ENCODE data around the gene CHST12. TPM values are rescaled to one million over a fixed set of nuclear protein-coding genes. Genes with fewer than 3 reads are reported as not detected.
"Not testable (repeated sequence)": the region's sequence is repeated elsewhere in the genome, so short reads cannot be mapped to it uniquely, and the experiment has no call there.

The CHST12 gene
- total RNA-seq, 1 donor from 2014 or later: 4.1 TPM

DNA sequence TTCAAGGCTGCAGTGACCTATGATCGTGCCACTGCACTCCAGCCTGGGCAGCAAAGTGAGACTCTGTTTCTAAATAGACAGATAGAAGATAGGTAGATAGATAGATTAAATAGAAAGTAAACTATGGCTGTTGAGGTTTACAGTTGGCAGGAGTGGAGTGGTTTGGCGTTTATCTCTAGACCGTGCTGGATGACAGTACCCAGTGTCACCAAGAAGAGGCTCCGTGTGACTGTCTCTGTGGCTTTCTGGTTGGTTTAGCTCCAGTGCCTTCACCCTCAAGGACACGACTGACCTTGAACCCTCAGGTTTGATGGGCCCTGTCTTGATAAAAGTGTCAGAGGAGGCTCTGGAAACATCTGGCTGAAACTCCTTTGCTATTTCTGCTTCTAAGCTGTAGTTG is 31.7 kb downstream of the CHST12 start:
- no peak for DNase-seq (ENCODE audit: low read depth in 2 of 2)

- peak in 1 of 2 donors; percentile 24 for DNase-seq (ENCODE audit: low read depth in 2 of 2)
These were observed 33.1 kb downstream of the CHST12 start for GRCh38 chr7:2436341-2437104.

- no peak for DNase-seq (ENCODE audit: low read depth in 2 of 2)
These were observed 33.7 kb downstream of the CHST12 start for GRCh38 chr7:2437136-2437535.

- no peak for DNase-seq (ENCODE audit: low read depth in 2 of 2)
These were observed 34.2 kb downstream of the CHST12 start for GRCh38 chr7:2437537-2438148.

GRCh38 chr7:2438186-2438585 is 34.8 kb downstream of the CHST12 start:
- no peak for DNase-seq (ENCODE audit: low read depth in 2 of 2)

DNA sequence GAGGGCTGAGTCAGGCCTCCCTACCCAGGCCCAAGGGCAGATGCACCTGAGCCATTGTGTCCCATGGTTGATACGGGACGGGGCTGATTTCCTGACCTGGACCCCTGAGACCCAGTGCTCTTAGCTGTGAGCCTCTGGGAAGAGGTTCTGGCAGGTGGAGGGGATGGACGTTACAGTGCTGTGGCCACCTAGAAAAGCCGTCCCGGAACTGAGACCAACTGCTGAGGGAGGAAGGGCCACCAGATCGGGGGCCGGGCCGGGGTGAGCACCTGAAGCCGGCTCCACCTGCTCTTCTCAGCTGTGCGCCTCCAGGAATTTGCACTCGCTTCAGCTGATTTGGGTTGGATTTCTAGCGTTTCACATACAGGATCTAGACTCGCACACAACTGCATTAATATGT is 35.4 kb downstream of the CHST12 start:
- DNase-seq (ENCODE audit: low read depth in 2 of 2): no peak

DNA sequence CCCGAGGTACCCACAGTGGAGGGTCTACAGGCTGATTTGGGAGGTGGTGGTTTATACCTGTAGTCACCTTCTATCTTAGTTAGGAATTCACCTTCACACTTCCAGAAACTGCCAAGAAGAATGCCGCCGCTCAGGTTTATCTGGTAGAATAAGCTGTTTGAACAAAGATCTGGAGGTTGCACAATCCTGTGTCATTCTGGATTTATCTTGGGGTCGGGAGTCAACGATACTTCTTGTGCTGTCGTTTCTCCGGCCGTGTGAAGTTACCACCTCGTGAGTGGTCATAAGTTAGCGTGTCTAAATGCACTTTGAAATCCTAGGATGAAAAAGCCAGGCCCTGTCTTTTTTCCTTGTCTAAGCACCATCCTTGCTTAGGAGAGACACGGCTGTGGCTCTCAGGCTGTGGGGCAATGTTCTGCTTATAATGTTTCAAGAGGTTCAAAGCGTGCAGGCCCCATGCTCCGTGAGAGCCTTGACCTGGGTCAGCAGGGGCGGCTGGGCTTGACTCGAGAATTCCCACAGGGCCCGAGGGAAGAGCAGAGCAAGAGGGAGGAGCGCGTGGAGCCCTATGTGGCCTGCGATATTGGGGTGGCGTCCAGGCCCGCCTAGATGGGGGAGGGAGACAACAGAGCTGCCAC is 37.3 kb downstream of the CHST12 start:
- DNase-seq (ENCODE audit: low read depth in 2 of 2): no peak

DNA sequence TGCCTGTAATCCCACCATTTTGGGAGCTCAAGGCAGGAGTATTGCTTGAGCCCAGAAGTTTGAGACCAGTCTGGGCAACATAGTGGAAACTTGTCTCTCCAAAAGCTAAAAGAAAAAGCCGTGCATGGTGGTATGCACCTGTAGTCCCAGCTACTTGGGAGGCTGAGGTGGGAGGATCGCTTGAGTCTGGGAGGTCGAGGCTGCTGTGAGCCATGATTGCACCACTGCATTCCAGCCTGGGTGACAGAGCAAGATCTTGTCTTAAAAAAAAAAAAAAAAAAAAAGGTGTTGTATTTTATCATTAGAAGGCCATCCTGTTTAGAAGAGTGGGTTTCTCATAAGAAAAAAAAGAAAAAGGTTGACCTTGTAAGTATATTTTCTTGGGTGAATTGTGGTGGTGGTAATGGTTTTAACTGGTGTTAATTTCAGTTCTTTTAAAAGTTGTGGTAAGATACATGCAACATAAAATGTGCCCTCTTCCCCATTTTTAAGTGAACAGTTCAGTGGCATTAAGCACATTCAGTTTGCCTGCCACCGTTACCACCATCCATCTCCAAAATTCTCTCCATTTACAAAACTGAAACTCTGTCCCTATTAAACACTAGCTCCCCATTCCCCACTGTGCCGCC is 38.1 kb downstream of the CHST12 start:
- no peak for DNase-seq (ENCODE audit: low read depth in 2 of 2)

- no peak for DNase-seq (ENCODE audit: low read depth in 2 of 2)
These were observed 40.1 kb downstream of the CHST12 start for GRCh38 chr7:2443491-2443890.

DNA sequence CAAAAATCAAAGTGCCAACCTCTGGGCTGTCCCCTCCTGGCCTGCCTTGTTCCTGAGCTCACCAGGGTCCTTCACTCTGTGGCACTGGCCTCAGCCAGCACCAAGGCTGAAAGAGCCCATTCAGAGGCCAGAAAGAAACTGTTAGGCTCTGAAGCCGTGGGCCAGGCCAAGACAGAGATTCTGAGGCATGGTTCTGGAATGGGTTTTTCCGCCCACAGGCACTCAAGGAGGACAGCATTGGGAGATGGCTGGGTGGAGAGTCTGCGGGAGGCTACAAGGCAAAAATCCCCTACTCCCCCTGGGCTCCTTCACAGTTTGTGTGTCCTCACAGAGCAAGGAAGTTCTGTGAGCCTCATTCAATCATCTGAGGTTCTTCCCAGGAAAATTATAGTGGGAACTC is 41.1 kb downstream of the CHST12 start:
- DNase-seq (ENCODE audit: low read depth in 2 of 2): no peak

DNA sequence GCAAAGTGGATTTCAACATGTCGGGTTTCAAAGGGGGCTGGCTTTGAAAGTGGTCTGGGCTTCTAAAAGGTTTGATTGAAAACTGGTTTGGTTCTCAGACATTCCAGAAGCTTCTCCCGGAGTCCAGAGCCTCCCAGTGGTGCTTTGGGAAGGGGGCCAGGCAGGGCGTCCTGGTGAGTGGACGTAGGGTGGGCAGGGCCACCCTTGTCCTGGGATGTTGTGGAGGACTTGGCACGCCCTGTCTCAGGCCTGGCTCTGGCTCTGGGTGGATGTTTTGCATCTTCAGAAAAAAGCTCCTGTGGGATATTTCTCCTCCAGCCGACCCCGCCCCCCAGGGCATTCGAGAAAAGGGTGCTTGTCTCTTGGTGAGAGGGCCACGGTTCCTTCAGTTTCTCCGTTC is 41.6 kb downstream of the CHST12 start:
- DNase-seq (ENCODE audit: low read depth in 2 of 2): no peak

GRCh38 chr7:2445898-2446555 is 42.6 kb downstream of the CHST12 start:
- DNase-seq (ENCODE audit: low read depth in 2 of 2): no peak

- no peak for DNase-seq (ENCODE audit: low read depth in 2 of 2)
These were observed 43.3 kb downstream of the CHST12 start for GRCh38 chr7:2446676-2447075.

DNA sequence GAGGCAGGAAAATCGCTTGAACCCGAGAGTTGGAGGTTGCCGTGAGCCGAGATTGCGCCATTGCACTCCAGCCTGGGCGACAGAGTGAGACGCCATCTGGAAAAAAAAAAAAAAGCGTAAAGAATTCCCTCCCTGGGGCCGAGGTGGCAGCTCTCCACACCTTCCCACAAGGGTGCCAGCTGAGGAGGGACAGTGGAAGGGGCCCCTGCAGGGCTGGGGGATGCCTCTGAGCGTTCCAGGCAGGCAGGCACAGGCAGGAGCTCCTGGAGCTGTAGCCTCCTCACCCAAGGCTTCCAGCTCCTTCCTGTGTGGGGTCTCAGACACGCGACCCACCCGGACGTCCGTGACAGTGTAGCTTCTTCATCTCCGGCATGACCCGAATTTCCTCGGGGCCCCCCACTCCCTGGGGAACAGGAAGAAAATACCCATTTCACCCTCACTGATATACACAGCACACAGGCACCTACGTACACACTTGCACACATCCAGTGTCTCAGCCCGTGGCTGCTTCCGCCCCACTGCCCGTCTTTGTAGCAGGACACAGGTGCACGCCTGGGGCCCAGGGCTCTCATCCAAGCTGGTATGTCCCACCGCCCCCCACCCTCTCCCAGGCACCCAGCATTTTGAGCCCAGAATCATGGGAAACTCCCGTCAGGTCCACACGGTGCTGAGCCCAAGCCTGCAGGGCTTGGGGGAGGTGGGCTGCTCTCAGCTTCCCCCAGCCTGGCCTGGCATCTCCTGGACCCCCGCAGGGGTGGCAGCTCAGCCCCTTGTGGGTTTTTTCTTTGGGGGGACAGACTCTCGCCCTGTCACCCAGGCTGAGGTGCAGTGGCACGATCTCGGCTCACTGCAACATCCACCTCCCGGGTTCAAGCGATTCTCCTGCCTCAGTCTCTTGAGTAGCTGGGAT is 47.0 kb downstream of the CHST12 start:
- no peak for DNase-seq (ENCODE audit: low read depth in 2 of 2)

GRCh38 chr7:2451171-2452073 is 48.0 kb downstream of the CHST12 start:
- DNase-seq (ENCODE audit: low read depth in 2 of 2): peak; percentile 43 to 73

DNA sequence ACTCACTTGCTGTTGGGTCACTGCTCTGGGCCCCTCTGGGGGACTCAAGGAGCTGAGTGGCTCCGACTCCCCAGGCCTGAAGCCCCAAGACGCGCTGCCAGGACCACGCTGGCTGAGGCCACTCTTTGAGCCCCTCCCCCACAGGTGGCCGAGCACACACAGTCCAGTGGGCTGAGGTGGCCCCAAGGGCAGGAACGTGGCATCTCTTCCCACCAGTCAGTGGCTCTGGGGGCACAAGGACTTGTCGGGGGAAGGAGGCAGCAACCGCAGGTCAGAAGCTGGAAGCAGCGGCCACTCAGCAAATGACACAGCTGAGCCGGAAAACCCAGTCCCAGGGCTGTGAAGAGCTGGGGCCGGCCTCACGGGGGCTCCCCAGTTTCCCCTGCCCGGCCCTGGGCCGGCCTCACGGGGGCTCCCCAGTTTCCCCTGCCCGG is 48.7 kb downstream of the CHST12 start:
- DNase-seq (ENCODE audit: low read depth in 2 of 2): no peak

- no peak for DNase-seq (ENCODE audit: low read depth in 2 of 2)
These were observed 49.3 kb downstream of the CHST12 start for GRCh38 chr7:2452643-2453270.

GRCh38 chr7:2453849-2454248 is 50.4 kb downstream of the CHST12 start:
- DNase-seq (ENCODE audit: low read depth in 2 of 2): not testable (repeated sequence)

GRCh38 chr7:2459674-2460073 is 56.3 kb downstream of the CHST12 start:
- DNase-seq (ENCODE audit: low read depth in 2 of 2): no peak

Measured in dermis microvascular lymphatic vessel endothelial cell (primary cell).